HG02798 (cell line): ENCODE measurements around the gene KIFC3.
"Not testable (repeated sequence)": the region's sequence is repeated elsewhere in the genome, so short reads cannot be mapped to it uniquely, and the experiment has no call there.

ENCODE experiments used
- ATAC-seq: cut with Tn5 transposase; IDR thresholded peaks from one replicate; pipeline ENCODE4 v1.9.1; 2021; ENCODE audit warnings: mild to moderate bottlenecking; ENCODE audit not compliant: unreplicated experiment, poor library complexity

Gene KIFC3

GRCh38 chr16:57807252-57807967 is 5.1 kb upstream of the KIFC3 start:
- no peak for ATAC-seq

GRCh38 chr16:57805176-57805575 is 2.9 kb upstream of the KIFC3 start:
- no peak for ATAC-seq

- no peak for ATAC-seq
Measured at GRCh38 chr16:57804111-57804837, 2.0 kb upstream of the KIFC3 start.

- no peak for ATAC-seq
Measured at GRCh38 chr16:57803134-57803990, 1.1 kb upstream of the KIFC3 start.

GRCh38 chr16:57801809-57802340 is 416 bp downstream of the KIFC3 start:
- ATAC-seq = peak; percentile 11

GRCh38 chr16:57801098-57801808 is 1.0 kb downstream of the KIFC3 start:
- no peak for ATAC-seq

GRCh38 chr16:57800200-57801097 is 1.8 kb downstream of the KIFC3 start:
- no peak for ATAC-seq

- no peak for ATAC-seq
Measured at GRCh38 chr16:57799600-57800199, 2.6 kb downstream of the KIFC3 start.

GRCh38 chr16:57798953-57799599 is 3.2 kb downstream of the KIFC3 start:
- ATAC-seq = no peak

GRCh38 chr16:57798267-57798810 is 4.0 kb downstream of the KIFC3 start:
- ATAC-seq = no peak

GRCh38 chr16:57797526-57798266 is 4.6 kb downstream of the KIFC3 start:
- no peak for ATAC-seq

- no peak for ATAC-seq
Measured at GRCh38 chr16:57797216-57797525, 5.1 kb downstream of the KIFC3 start.

GRCh38 chr16:57796014-57796413 is 6.3 kb downstream of the KIFC3 start:
- not testable (repeated sequence) for ATAC-seq

- ATAC-seq = peak; percentile 49
Measured at GRCh38 chr16:57795431-57795878, 6.8 kb downstream of the KIFC3 start.

- ATAC-seq = no peak
Measured at GRCh38 chr16:57794849-57795430, 7.4 kb downstream of the KIFC3 start.

- ATAC-seq = no peak
Measured at GRCh38 chr16:57791893-57792461, 10.3 kb downstream of the KIFC3 start.
